G401 (cell line): ENCODE measurements around the gene ACAA1. TPM values are rescaled to one million over a fixed set of nuclear protein-coding genes. Genes with fewer than 3 reads are reported as not detected.

Experiments used
- DNase-seq: peaks from one replicate; pipeline ENCODE4 v3.0.0-alpha.2; 2015; ENCODE audit warnings: low spot score
- in situ Hi-C: cut with HindIII; loops from 2 replicates; pipeline ENCODE4 v1.10.0; 2016; ENCODE audit warnings: low sequenced_read_pairs, mixed read lengths
- total RNA-seq: library from RNA; depleted of rRNA; stranded (reverse); fragments of >200 nt; shearing (Covaris generic); gene quantifications from 2 replicates; pipeline ENCODE4 v1.2.3, GENCODE V29; 2014

ACAA1 gene
- total RNA-seq, 1 experiment from 2014 or later, result 58.6 TPM

DNA sequence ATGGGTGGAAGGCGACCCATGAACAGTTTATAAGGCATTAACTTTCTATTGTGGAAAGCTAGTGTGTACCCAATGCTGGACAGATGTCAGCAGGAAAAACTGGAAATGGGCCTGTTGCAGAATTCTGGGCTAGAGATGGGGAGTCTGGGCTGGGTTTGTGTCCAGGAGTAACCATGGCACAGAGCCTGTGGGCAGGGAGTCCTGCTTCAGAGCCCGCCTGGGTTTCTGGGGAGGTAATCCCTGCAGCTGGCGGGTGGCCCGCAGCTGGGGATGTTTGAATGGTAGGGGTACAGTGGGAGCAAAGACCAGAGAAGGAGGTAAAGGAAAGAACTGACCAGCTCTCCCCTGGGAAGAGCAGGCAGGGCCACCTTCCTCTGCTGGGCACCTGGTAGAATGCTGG, 25.7 kb downstream of the ACAA1 start:
- in situ Hi-C loops, result no loop called here
- no peak for DNase-seq

DNA sequence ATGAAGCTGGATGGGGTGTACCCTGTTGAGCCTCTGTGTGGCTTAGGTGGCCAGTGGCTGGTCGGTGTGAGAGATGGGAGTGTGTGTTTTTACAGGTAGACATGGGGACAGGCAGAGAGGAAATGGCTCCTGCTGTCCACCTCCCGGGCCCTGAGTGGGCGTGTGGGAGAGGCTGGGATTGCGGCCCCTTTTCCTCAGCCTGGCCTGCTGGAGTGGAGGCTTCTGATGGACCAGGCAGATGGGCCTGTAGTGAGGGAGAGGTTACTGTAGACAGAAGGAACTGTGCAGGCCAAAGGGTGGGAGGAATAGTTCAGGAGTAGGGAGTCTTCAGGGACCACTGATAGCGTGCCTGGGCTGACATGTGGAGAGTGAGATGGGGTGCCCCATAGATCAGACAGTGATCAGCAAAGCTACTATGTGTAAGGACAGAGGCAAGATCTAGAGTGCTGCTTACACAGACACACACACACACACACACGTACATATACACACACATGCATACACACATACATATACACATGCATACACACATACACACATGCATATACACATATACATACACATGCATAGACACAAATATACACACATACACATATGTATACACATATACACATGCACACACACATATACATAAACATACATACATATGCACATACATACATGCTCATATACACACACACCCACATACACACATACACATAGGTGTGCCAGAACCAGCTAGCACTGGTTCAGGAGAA, 26.4 kb downstream of the ACAA1 start:
- in situ Hi-C loops, result no loop called here
- no peak for DNase-seq

- no peak for DNase-seq
- in situ Hi-C loops, result no loop called here
These were observed 27.2 kb downstream of the ACAA1 start for GRCh38 chr3:38109580-38110313.

DNA sequence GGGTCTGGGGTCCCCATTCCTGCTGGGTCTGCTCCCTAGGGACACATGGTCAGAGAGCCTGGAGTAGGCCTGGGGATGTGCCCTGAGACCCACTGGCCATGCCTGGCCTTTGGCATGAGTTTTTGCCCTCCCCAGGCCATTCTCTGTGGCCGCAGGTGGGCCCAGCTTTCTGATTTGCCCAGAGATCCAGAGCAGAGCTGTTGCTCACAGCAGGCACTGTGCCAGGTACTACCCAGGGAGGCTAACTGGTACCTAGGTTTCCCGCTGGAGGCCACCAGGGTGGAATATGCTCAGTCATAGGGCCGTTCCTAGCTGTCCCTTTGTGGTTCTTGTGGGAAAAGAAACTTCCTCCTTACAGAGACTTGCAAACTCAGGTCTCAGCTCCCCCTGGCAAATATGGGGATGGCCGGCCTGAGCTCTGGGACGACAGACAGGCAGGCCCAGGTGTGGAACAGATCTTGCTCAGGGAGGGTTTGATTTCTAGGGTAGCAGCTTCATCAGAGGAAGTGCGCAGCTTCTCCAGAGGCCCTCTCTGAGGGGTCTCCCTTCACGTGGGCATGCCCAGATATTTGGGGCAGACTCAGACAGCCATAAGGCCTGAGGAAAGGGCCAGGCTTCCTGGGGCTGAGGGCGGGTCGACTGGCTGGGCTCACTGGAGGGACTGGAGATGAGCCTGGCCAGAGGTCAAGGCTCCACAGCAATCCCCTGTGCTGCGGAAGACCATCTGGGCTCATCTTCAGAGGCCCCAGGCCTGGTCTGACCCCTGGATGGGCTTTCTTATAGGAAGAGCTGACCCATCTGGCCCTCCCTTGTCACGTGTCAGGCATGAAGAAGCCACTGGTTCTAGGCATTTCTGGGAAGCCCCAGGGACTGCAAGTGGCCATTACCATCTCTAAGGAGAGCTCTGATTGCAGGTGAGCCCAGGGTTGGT, 28.0 kb downstream of the ACAA1 start:
- in situ Hi-C loops, result no loop called here
- no peak for DNase-seq

DNA sequence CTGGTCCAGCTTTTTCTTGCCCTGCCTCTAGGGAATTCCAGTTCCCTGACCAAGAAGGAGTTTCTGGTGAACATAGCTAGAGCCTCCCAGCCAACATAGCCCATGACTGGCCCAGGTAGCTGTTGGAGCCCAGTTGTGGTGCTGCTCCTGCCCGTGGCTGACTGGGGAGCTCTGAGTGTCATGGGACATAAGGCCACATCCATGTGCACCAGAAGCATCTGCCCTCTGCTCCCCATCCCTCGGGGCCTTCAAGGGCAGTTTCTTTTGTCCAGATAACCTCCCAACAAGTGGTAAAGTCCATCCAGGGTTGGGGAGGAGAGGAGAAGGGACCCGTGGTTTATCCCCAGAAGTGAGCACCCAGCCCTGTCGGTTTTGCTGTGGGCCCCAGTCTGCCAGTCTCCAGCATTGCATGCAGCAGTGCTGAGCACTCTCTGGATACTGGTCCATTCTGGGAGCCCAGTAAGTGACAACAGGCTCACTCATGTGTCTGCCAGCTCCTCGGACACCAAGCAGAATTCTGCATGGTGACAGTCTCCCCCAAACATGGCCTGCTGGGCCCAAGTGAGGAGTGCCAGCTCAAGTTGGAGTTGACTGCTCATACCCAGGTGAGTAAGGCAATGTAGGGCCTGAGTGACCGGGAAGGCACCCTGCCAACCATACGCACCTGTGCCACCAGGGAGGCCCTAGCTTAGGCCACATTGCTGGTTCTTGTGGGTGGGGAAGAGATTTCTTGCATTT, 28.8 kb downstream of the ACAA1 start:
- in situ Hi-C loops, result no loop called here
- no peak for DNase-seq

GRCh38 chr3:38105525-38105924, 31.4 kb downstream of the ACAA1 start:
- in situ Hi-C loops, result no loop called here
- no peak for DNase-seq

GRCh38 chr3:38102444-38102814, 34.5 kb downstream of the ACAA1 start:
- no peak for DNase-seq
- in situ Hi-C loops, result no loop called here

- DNase-seq, result no peak
- in situ Hi-C loops, result no loop called here
These were observed 35.0 kb downstream of the ACAA1 start for GRCh38 chr3:38101811-38102443.

DNA sequence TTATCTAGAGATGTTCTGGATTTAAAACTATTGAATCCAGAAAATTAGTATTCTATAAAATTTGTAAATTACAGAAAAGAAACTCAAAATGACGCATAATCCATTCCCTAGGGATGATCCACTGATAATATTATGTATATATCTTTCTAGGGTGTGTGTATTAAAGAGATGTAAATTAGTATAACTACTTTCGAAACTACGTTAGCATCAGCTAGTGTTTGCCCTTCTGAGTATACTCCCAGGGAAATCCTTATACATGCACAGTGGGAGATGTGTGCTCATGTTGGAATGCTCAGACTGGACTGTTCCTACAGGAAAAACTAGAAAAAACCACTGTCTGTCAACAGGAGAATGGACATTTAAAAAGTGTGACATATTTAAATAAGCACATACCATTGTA, 36.4 kb downstream of the ACAA1 start:
- in situ Hi-C loops, result no loop called here
- DNase-seq, result no peak

GRCh38 chr3:38099518-38099917, 37.4 kb downstream of the ACAA1 start:
- DNase-seq, result no peak

DNA sequence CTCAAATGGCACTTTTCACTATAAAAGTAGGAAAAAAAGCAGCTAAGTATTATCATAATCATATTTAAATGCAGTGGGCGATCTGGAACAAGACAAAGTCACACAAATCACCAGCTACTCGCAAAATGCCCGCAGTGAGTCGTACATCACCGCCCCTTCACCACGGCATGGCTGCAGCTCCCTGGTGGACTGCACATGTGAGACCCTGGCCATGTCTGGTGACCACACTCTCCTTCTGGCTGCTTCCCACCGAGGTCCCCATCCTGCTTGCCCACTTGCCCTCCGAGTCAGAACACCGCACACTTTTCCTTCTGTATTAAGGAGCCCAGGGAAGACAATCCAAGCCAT, 38.6 kb downstream of the ACAA1 start:
- in situ Hi-C loops, result no loop called here
- no peak for DNase-seq

More at GRCh38 chr3:38099518-38099917, 37.4 kb downstream of the ACAA1 start:
- in situ Hi-C loops, result no loop called here

- DNase-seq, result no peak
- in situ Hi-C loops, result no loop called here
These were observed 39.2 kb downstream of the ACAA1 start for GRCh38 chr3:38097446-38098375.

GRCh38 chr3:38095669-38096483, 41.1 kb downstream of the ACAA1 start:
- in situ Hi-C loops, result no loop called here
- no peak for DNase-seq

DNA sequence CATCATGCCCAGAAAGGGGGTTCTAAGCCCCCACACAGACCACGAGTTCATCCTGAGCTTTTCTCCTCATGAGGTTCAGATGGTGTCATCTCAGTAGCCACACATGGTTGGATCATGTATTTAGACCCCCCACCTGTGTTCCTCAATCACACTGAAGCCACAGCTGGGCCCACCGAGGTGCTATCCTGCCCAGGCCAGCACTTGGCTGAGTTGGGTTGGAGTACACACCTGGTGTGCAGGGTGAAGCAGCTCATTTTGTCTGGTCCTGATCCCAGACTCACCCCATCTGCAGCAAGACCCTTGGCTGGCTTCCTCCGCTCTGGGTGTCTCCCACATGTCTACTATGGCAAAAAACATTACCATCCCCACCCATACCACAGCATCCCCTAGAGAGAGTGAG, 41.9 kb downstream of the ACAA1 start:
- no peak for DNase-seq
- in situ Hi-C loops, result no loop called here

DNA sequence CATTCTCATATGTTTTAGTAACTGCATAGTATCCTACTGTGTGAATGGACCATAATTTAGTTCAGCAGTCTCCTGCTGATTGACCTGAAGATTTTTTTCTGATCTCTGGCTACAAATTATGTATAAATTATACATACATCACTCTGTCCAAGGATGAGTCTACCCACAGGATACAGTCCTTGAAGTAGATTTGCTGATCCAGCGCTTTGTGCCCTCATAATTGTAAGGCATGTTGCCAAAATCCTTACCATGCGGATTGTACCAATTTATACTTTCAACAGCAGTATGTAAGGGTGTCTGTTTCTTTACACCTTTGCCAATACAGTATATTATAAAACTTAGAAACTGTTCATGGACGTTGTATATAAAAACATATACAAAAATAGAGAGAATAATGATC, 46.5 kb downstream of the ACAA1 start:
- no peak for DNase-seq
- in situ Hi-C loops, result no loop called here

DNA sequence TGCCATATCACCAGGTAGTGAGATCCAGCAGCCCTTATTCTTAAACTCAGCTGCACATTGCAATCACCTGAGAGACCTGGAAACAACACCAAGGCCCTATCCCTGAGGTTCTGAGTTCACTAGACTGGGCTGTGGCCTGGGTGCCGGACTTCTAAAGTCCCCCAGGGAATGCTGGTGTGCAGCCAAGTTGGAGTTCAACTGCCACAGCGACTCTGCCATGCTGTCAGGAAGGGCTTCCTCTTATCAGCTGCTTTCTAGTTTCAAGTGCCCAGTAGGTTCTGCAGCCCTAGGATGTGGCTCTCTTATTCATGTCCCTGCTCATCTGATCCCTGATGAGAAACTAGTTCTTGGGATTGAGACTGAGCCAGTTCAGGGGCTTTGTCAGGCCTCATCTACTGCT, 47.8 kb downstream of the ACAA1 start:
- in situ Hi-C loops, result no loop called here
- DNase-seq, result no peak
